Activated CD4-positive, alpha-beta T cell treated with anti-CD3 and anti-CD28 coated beads, Interleukin-2, amount 50 U/mL, for 48 hours (primary cell): ENCODE measurements around the gene ANKRD63.

Experiments used
- DNase-seq, 2 experiments: peaks; one replicate each; pipeline ENCODE4 v3.0.0-alpha.2; 2020

Gene ANKRD63

GRCh38 chr15:40312370-40313158 is 29.7 kb upstream of the ANKRD63 start:
- no peak for DNase-seq

GRCh38 chr15:40310993-40311392 is 28.1 kb upstream of the ANKRD63 start:
- no peak for DNase-seq

- peak; percentile 72 to 77 for DNase-seq
Measured at GRCh38 chr15:40310001-40310959, 27.4 kb upstream of the ANKRD63 start.

GRCh38 chr15:40309344-40309862 is 26.5 kb upstream of the ANKRD63 start:
- no peak for DNase-seq

- peak; percentile 67 to 75 for DNase-seq
Measured at GRCh38 chr15:40307421-40308211, 24.8 kb upstream of the ANKRD63 start, which contains the start of gene PLCB2. PLCB2 (minus strand) TSS chr15:40307935; CDS start chr15:40307672, 263 bp downstream.

GRCh38 chr15:40306908-40307307 is 24.0 kb upstream of the ANKRD63 start:
- peak; percentile 23 to 26 for DNase-seq

GRCh38 chr15:40306371-40306770 is 23.5 kb upstream of the ANKRD63 start:
- DNase-seq: no peak

- DNase-seq: no peak
Measured at GRCh38 chr15:40305281-40305680, 22.4 kb upstream of the ANKRD63 start.

GRCh38 chr15:40303576-40303975 is 20.7 kb upstream of the ANKRD63 start:
- no peak for DNase-seq

- no peak for DNase-seq
Measured at GRCh38 chr15:40302981-40303380, 20.1 kb upstream of the ANKRD63 start.

GRCh38 chr15:40302288-40302886 is 19.5 kb upstream of the ANKRD63 start:
- no peak for DNase-seq

- DNase-seq: no peak
Measured at GRCh38 chr15:40301467-40302179, 18.8 kb upstream of the ANKRD63 start.

GRCh38 chr15:40300771-40301170 is 17.9 kb upstream of the ANKRD63 start:
- no peak for DNase-seq

GRCh38 chr15:40300367-40300766 is 17.5 kb upstream of the ANKRD63 start:
- no peak for DNase-seq

- DNase-seq: no peak
Measured at GRCh38 chr15:40298216-40298935, 15.5 kb upstream of the ANKRD63 start.

GRCh38 chr15:40297356-40297755 is 14.5 kb upstream of the ANKRD63 start:
- DNase-seq: no peak

- no peak for DNase-seq
Measured at GRCh38 chr15:40296561-40297230, 13.8 kb upstream of the ANKRD63 start.

GRCh38 chr15:40295877-40296560 is 13.2 kb upstream of the ANKRD63 start:
- DNase-seq: no peak

- DNase-seq: no peak
Measured at GRCh38 chr15:40295297-40295696, 12.4 kb upstream of the ANKRD63 start.
